ENCODE data around the gene CPZ. TPM values are rescaled to one million over a fixed set of nuclear protein-coding genes. Genes with fewer than 3 reads are reported as not detected.

CPZ gene
- polyA plus RNA-seq, 3 donors = 0.28 to 6.9 (median 3.2) TPM

- WGBS, 3 donors = 73 to 78% (median 77%) methylated on average over 16 of the region's 16 CpGs
- H3K27ac ChIP-seq (ENCODE audit: low read depth, low read length) = no peak overlapping the region
Measured at GRCh38 chr4:8641931-8642650, 49.5 kb downstream of the CPZ start.

- H3K27ac ChIP-seq (ENCODE audit: low read depth, low read length) = no peak overlapping the region
- 53 to 70% (median 69%) methylated on average over 12 of the region's 12 CpGs for WGBS, 3 donors
Measured at GRCh38 chr4:8642651-8643321, 50.2 kb downstream of the CPZ start.

- WGBS, 3 donors = 52 to 73% (median 72%) methylated on average over 6 of the region's 6 CpGs
- no peak overlapping the region for H3K27ac ChIP-seq (ENCODE audit: low read depth, low read length)
Measured at GRCh38 chr4:8643441-8643840, 50.9 kb downstream of the CPZ start.

GRCh38 chr4:8643986-8644385, 51.4 kb downstream of the CPZ start:
- WGBS, 3 donors = 68 to 85% (median 72%) methylated on average over 20 to 22 of the region's 22 CpGs
- no peak overlapping the region for H3K27ac ChIP-seq (ENCODE audit: low read depth, low read length)

- WGBS, 3 donors = 72 to 86% (median 80%) methylated on average over 9 of the region's 9 CpGs
- no peak overlapping the region for H3K27ac ChIP-seq (ENCODE audit: low read depth, low read length)
Measured at GRCh38 chr4:8644461-8644891, 51.9 kb downstream of the CPZ start.

- no peak overlapping the region for H3K27ac ChIP-seq (ENCODE audit: low read depth, low read length)
- WGBS, 3 donors = 82 to 92% (median 88%) methylated on average over 22 of the region's 22 CpGs
Measured at GRCh38 chr4:8644966-8645752, 52.6 kb downstream of the CPZ start.

GRCh38 chr4:8645753-8646124, 53.2 kb downstream of the CPZ start:
- WGBS, 3 donors = 71 to 88% (median 84%) methylated on average over 16 of the region's 16 CpGs
- H3K27ac ChIP-seq (ENCODE audit: low read depth, low read length) = no peak overlapping the region

GRCh38 chr4:8646296-8647093, 53.9 kb downstream of the CPZ start:
- H3K27ac ChIP-seq (ENCODE audit: low read depth, low read length) = no peak overlapping the region
- 49 to 83% (median 80%) methylated on average over 36 of the region's 36 CpGs for WGBS, 3 donors

- 70 to 85% (median 82%) methylated on average over 14 of the region's 14 CpGs for WGBS, 3 donors
- no peak overlapping the region for H3K27ac ChIP-seq (ENCODE audit: low read depth, low read length)
Measured at GRCh38 chr4:8647094-8647570, 54.6 kb downstream of the CPZ start.

- no peak overlapping the region for H3K27ac ChIP-seq (ENCODE audit: low read depth, low read length)
- WGBS, 3 donors = 71 to 77% (median 76%) methylated on average over 13 of the region's 13 CpGs
Measured at GRCh38 chr4:8647626-8648025, 55.1 kb downstream of the CPZ start.

GRCh38 chr4:8648296-8648695, 55.7 kb downstream of the CPZ start:
- no peak overlapping the region for H3K27ac ChIP-seq (ENCODE audit: low read depth, low read length)
- 80 to 90% (median 82%) methylated on average over 6 of the region's 6 CpGs for WGBS, 3 donors

- no peak overlapping the region for H3K27ac ChIP-seq (ENCODE audit: low read depth, low read length)
- WGBS, 3 donors = 50 to 69% (median 64%) methylated on average over 23 of the region's 23 CpGs
Measured at GRCh38 chr4:8648816-8649630, 56.5 kb downstream of the CPZ start.

GRCh38 chr4:8649631-8650361, 57.2 kb downstream of the CPZ start:
- WGBS, 3 donors = 26 to 56% (median 39%) methylated on average over 32 of the region's 33 CpGs
- H3K27ac ChIP-seq (ENCODE audit: low read depth, low read length) = no peak overlapping the region

- H3K27ac ChIP-seq (ENCODE audit: low read depth, low read length) = no peak overlapping the region
- WGBS, 3 donors = 66 to 86% (median 84%) methylated on average over 18 of the region's 18 CpGs
Measured at GRCh38 chr4:8651661-8652180, 59.2 kb downstream of the CPZ start.

GRCh38 chr4:8652181-8653078, 59.9 kb downstream of the CPZ start:
- 72 to 78% (median 77%) methylated on average over 23 to 25 of the region's 25 CpGs for WGBS, 3 donors

More at GRCh38 chr4:8652181-8653078, 59.9 kb downstream of the CPZ start:
- no peak overlapping the region for H3K27ac ChIP-seq (ENCODE audit: low read depth, low read length)
